BLaER1 treated with 17β-estradiol and CSF1 and Interleukin-3, amounts not matched to agents 10 nM and 100 nM (cell line): ENCODE results near the gene AURKB.
"Not testable (repeated sequence)": the region's sequence is repeated elsewhere in the genome, so short reads cannot be mapped to it uniquely, and the experiment has no call there.

Experiments
- H3K27ac ChIP-seq, 11 experiments: shearing (Covaris generic); formaldehyde crosslinking; 2 replicates each; pipeline ENCODE4 v1.8.1; 2022
- H3K27me3 ChIP-seq, 11 experiments: shearing (Covaris generic); formaldehyde crosslinking; 2 replicates each; pipeline ENCODE4 v1.8.1; 2022
- H3K36me3 ChIP-seq, 11 experiments: shearing (Covaris generic); formaldehyde crosslinking; 2 replicates each; pipeline ENCODE4 v1.8.1; 2022
- H3K4me1 ChIP-seq, 10 experiments: shearing (Covaris generic); formaldehyde crosslinking; 2 replicates each; pipeline ENCODE4 v1.8.1; 2022
- H3K4me2 ChIP-seq, 11 experiments: shearing (Covaris generic); formaldehyde crosslinking; 2 replicates each; pipeline ENCODE4 v1.8.1; 2022
- H3K4me3 ChIP-seq, 10 experiments: shearing (Covaris generic); formaldehyde crosslinking; 2 replicates each; pipeline ENCODE4 v1.8.1; 2022
- H3K9ac ChIP-seq, 11 experiments: shearing (Covaris generic); formaldehyde crosslinking; 2 replicates each; pipeline ENCODE4 v1.8.1; 2022
- H3K9me3 ChIP-seq, 11 experiments: shearing (Covaris generic); formaldehyde crosslinking; replicated peaks in 1 of 11; 2 replicates each; pipeline ENCODE4 v1.8.1; 2022
- H4K20me1 ChIP-seq, 11 experiments: shearing (Covaris generic); formaldehyde crosslinking; 2 replicates each; pipeline ENCODE4 v1.8.1; 2022
- Cebpa-rat ChIP-seq, 11 experiments: shearing (Covaris generic); IDR thresholded peaks; 2 replicates each; pipeline ENCODE4 v1.8.1; 2022

Gene AURKB

DNA sequence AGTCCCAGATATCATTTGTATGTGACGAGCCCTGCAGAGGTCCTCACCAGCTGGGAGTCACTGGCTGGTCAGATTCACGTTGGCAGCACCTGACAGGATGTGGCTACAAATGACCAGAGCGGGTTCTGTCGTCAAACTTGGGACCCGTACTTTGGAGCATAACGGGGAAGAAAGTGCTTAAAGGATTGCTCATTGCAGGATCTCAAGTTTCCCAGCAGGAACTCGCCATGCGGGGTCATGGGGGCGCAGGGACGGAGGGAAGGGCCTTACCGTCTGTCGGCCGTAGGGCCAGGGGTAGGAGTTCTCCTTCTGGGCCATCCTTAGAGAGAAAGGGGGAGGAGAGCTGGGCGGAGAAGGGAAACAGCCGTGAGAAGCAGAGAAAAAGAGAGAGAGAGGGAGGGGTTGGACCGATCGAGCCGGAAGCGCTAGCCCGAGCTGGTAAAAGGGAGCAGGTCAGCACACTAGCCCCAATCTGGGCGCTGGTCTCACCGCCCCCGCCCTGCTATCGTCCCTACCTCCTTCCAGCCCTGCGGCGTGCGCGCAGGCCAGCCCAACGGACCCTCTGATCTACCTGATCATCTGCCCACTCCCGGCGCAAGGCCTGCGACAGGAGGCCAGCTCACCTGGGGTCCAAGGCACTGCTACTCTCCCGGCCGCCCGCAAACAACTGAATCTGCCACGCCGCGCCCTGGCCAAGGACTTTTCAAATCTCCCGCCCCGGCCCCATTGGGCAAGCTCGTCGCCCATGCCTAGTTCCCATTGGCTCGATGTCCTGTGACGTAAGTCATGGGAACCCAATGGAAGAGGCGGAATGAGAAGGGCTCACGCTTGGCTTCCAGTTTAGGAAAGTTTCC lies at the start of gene AURKB:
Gene AURKB (minus strand): TSS at position 669 of the 854 bp plus-strand sequence. CDS start 351 bp downstream, at position 318.
- Histone ChIP-seq H3K9ac (peak within 1 kb of the TSS; percentile 69 to 96 (median 92)), H3K4me3 (peak within 1 kb of the TSS; percentile 55 to 87 (median 75)), H3K4me1 (peaks cover 26 to 49% (median 41%) of the 10 kb centered on the region in 10 experiments), H3K27me3 (no peaks in the 10 kb centered on the region), H3K27ac (peak within 1 kb of the TSS; percentile 61 to 99 (median 93); a peak in 21 of 22 replicates), H3K36me3 (peaks cover 0 to 43% (median 30%) of the 10 kb centered on the region in 11 experiments; a peak in 18 of 22 replicates), H3K9me3 (no peaks in the 10 kb centered on the region), H3K4me2 (peak within 1 kb of the TSS; percentile 88 to 99 (median 94)), H4K20me1 (peaks cover 0 to 34% (median 26%) of the 10 kb centered on the region in 11 experiments; a peak in 16 of 22 replicates)
- TF ChIP-seq Cebpa-rat (IDR thresholded peaks at IDR 0.05), result no peak

GRCh38 chr17:8257801-8258200 lies 47.4 kb upstream of the AURKB start:
- H3K27ac ChIP-seq, result no peak overlapping the region
- no peak overlapping the region for H3K4me3 ChIP-seq
- H4K20me1 ChIP-seq, result peaks cover 0 to 23% (median 12%) of the 10 kb centered on the region in 11 experiments; a peak in 9 of 22 replicates
- H3K4me2 ChIP-seq, result no peak overlapping the region
- H3K4me1 ChIP-seq, result no peaks in the 10 kb centered on the region; a peak in 1 of 20 replicates
- no peaks in the 10 kb centered on the region for H3K27me3 ChIP-seq
- no peak overlapping the region for H3K9ac ChIP-seq
- peaks cover 79 to 100% (median 100%) of the 10 kb centered on the region in 11 experiments for H3K36me3 ChIP-seq
- no peak for TF ChIP-seq Cebpa-rat (IDR thresholded peaks at IDR 0.05)
- no peaks in the 10 kb centered on the region for H3K9me3 ChIP-seq

- Histone ChIP-seq H3K27me3 (no peaks in the 10 kb centered on the region), H3K9me3 (no peaks in the 10 kb centered on the region), H3K36me3 (peaks cover 69 to 98% (median 93%) of the 10 kb centered on the region in 11 experiments), H3K9ac (no peak overlapping the region), H4K20me1 (peaks cover 0 to 30% (median 10%) of the 10 kb centered on the region in 11 experiments; a peak in 9 of 22 replicates), H3K4me2 (no peak overlapping the region), H3K4me3 (no peak overlapping the region), H3K4me1 (no peaks in the 10 kb centered on the region; a peak in 1 of 20 replicates), H3K27ac (no peak overlapping the region)
- no peak for TF ChIP-seq Cebpa-rat (IDR thresholded peaks at IDR 0.05)
Measured at GRCh38 chr17:8256691-8257090, 46.3 kb upstream of the AURKB start.

GRCh38 chr17:8256291-8256690 lies 45.9 kb upstream of the AURKB start:
- TF ChIP-seq Cebpa-rat (IDR thresholded peaks at IDR 0.05), result no peak
- Histone ChIP-seq H3K4me1 (peaks cover 0 to under 1% (median 0%) of the 10 kb centered on the region in 10 experiments; a peak in 2 of 20 replicates), H3K27me3 (no peaks in the 10 kb centered on the region)

DNA sequence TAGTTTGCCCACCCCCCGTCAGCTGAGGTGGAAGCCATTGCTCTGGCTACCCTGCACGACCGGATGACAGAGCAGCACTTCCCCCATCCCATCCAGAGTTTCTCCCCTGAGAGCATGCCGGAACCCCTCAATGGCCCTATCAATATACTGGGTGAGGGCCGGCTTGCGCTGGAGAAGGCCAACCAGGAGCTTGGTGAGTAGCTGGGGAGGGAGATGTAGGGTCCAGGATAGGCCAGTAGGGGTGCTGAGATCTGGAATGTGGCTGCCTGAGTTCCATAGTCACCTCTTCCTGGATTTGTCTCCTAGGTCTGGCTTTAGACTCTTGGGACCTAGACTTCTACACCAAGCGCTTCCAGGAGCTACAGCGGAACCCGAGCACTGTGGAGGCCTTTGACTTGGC lies 45.1 kb upstream of the AURKB start:
- Histone ChIP-seq H3K4me3 (no peak overlapping the region), H3K9me3 (no peaks in the 10 kb centered on the region), H3K27me3 (no peaks in the 10 kb centered on the region), H3K9ac (peak overlapping the region in 1 of 11 experiments; percentile 41; a peak in 2 of 22 replicates), H3K36me3 (peaks cover 58 to 96% (median 82%) of the 10 kb centered on the region in 11 experiments), H3K4me2 (no peak overlapping the region), H3K27ac (no peak overlapping the region), H4K20me1 (peaks cover 0 to 30% (median 10%) of the 10 kb centered on the region in 11 experiments; a peak in 9 of 22 replicates), H3K4me1 (peaks cover under 1 to 8% (median 4%) of the 10 kb centered on the region in 10 experiments; a peak in 18 of 20 replicates)
- no peak for TF ChIP-seq Cebpa-rat (IDR thresholded peaks at IDR 0.05)

More at GRCh38 chr17:8256291-8256690, 45.9 kb upstream of the AURKB start:
- Histone ChIP-seq H3K9ac (no peak overlapping the region), H3K4me2 (no peak overlapping the region), H3K36me3 (peaks cover 65 to 98% (median 89%) of the 10 kb centered on the region in 11 experiments), H3K27ac (no peak overlapping the region), H4K20me1 (peaks cover 0 to 30% (median 10%) of the 10 kb centered on the region in 11 experiments; a peak in 9 of 22 replicates), H3K9me3 (no peaks in the 10 kb centered on the region), H3K4me3 (no peak overlapping the region)

- Histone ChIP-seq H3K9me3 (no peaks in the 10 kb centered on the region), H3K4me2 (no peak overlapping the region), H4K20me1 (peaks cover 0 to 30% (median 10%) of the 10 kb centered on the region in 11 experiments; a peak in 9 of 22 replicates), H3K36me3 (peaks cover 54 to 90% (median 75%) of the 10 kb centered on the region in 11 experiments), H3K9ac (peak overlapping the region in 2 of 11 experiments; percentile 9 to 41; a peak in 3 of 22 replicates), H3K4me3 (no peak overlapping the region), H3K27me3 (no peaks in the 10 kb centered on the region), H3K27ac (no peak overlapping the region), H3K4me1 (peaks cover 7 to 14% (median 10%) of the 10 kb centered on the region in 10 experiments)
- no peak for TF ChIP-seq Cebpa-rat (IDR thresholded peaks at IDR 0.05)
Measured at GRCh38 chr17:8254881-8255280, 44.5 kb upstream of the AURKB start.

- H3K4me2 ChIP-seq, result no peak overlapping the region
- TF ChIP-seq Cebpa-rat (IDR thresholded peaks at IDR 0.05), result no peak
- peaks cover 0 to 30% (median 10%) of the 10 kb centered on the region in 11 experiments; a peak in 9 of 22 replicates for H4K20me1 ChIP-seq
- peaks cover 10 to 17% (median 14%) of the 10 kb centered on the region in 10 experiments for H3K4me1 ChIP-seq
- H3K36me3 ChIP-seq, result peaks cover 46 to 79% (median 65%) of the 10 kb centered on the region in 11 experiments
- 0 out of 22 replicates have a peak overlapping the region, but pooled peaks of 2 of the 11 experiments have one; percentile 14 to 15 for H3K9ac ChIP-seq
- no peak overlapping the region for H3K27ac ChIP-seq
- H3K4me3 ChIP-seq, result no peak overlapping the region
- no peaks in the 10 kb centered on the region for H3K9me3 ChIP-seq
- H3K27me3 ChIP-seq, result no peaks in the 10 kb centered on the region
Measured at GRCh38 chr17:8253801-8254200, 43.4 kb upstream of the AURKB start.

GRCh38 chr17:8251411-8251810 lies 41.0 kb upstream of the AURKB start:
- Histone ChIP-seq H3K36me3 (peaks cover 27 to 55% (median 41%) of the 10 kb centered on the region in 11 experiments), H3K4me1 (peaks cover 13 to 22% (median 18%) of the 10 kb centered on the region in 10 experiments), H4K20me1 (peaks cover 0 to 26% (median 10%) of the 10 kb centered on the region in 11 experiments; a peak in 8 of 22 replicates), H3K4me2 (peak overlapping the region in 3 of 11 experiments; percentile 91 to 95 (median 92); a peak in 1 of 22 replicates)
- not testable (repeated sequence) for H3K9ac ChIP-seq, H3K9me3 ChIP-seq, H3K27ac ChIP-seq, H3K27me3 ChIP-seq, H3K4me3 ChIP-seq
